ENCODE results near the gene MAPK10. TPM values are rescaled to one million over a fixed set of nuclear protein-coding genes. Genes with fewer than 3 reads are reported as not detected.
"Not testable (repeated sequence)": the region's sequence is repeated elsewhere in the genome, so short reads cannot be mapped to it uniquely, and the experiment has no call there.

Gene MAPK10
- total RNA-seq, 1 experiment from 2014 or later, result 0.06 TPM

DNA sequence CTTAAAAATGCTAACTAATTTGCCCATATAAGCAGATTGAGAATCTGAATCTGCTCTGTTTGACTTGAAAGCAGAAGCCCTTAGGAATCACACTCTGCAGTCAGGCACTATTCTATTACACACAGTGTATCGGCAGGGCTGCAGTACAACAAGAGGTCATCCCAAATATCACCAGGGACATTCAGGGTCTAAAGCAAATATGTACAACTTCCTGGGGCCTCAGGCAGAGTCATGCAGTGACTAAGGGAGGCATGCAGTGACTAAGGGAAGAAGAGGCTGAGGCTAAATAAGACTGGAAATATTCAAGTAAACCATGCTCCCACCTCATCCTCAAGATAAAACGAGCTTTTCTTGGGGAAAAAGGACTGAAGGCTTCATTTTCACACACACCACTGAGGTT, 20.9 kb downstream of the MAPK10 start:
- peak; percentile 60 for DNase-seq (ENCODE audit: low read depth)

DNA sequence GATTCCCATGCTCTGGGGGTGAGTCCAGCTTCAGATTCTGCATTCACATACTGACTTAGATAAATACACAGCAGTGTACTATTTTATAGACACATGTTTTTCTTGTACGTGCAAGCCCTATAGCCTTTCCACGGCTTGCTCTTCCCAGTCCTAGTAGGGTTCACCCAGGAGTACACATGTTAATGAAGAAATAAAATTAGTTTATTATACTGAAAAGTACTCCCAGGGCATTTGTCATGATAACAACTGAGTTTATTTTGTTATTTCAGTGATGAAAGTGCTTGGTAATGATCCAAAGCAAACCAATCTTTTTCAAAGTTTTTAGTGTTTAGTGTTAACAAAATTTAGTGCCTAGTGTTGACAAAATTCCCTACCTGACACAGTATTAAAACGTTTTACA, 21.3 kb downstream of the MAPK10 start:
- DNase-seq (ENCODE audit: low read depth), result no peak

DNA sequence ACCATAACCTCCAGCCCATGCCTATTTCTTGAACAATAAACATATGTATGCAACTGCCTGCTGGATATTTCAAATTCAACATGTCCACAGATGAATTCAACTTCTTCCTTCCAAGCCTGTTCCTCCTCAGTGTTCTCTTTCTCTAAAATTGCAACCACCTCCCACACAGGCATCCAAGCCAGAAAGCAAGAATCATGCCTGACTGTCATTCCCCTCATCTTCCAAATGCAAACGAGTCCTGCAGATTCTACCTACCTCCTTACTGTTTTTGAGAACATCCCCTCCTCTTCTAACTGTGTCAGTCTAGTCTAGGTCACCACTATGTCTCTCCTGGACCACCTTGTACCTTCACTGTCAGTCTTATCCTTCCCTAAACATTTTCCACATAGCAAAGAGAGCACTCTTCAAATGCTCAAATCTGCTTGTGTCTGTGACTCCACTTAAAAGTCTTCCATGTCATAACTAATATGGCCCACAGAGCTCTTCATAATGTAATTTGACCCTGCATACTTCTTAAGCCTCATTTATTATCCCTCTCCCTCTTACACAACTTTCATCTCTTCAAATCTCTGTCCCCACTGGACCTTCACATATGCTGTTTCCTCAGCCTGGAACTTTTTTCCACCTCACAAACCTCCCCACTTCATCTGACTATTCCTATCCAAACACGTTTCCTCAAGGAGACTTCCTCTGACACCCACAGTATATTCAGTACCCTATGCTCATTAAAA, 25.7 kb downstream of the MAPK10 start:
- no peak for DNase-seq (ENCODE audit: low read depth)

DNA sequence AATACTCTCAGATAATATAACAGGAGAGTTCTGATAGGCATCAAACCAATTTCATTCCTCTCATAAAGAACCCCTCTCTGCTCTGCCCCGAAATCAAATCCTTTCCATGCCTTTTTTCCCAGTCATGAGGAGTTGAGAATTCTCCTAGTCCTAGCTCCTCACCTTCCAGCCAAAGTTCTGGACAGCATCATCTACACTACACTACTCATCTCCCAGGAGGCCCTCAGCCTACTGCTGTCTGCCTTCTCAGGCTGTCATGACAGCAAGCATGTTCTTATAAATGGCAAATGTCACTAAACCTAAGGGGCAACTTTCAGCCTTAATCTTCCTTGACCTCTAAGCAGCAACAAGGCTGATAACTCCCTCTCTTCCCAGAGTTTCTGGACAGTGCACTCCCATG, 26.6 kb downstream of the MAPK10 start:
- no peak for DNase-seq (ENCODE audit: low read depth)

DNA sequence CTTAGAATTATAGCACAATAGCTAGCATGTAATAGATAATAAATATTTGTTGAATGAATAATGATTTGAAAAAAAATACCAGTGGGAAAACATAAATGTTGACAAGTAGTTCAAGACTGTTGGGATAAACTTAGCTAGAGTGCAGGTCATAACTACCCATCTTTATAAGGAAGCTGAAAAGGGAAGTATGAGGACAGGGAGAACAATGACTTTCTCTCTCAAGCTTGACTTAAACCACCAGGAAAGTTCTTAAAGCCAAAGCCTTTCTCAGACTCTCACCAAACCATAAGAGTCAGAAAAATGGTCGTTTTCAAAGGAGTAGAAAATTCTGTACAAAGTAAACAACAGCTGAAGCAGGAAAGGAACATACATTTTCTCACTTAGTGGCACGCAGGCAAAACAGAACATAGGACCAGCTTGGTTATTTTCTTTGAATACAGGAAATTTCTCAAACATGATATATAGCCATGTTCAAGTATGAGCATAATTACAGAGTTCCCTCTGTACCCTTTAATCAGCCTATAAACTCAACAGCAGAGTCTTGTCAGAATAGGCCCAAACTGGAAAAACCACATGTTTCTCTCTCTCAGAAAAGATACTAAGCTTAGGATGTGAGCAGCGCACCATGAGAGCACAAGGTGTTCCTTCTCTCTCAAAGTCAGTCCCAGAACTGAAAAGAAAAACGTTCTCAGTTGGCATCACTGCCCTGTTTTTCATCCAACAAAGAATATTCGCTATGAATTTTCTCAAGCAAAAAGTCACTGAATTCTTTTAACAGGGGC, 28.7 kb downstream of the MAPK10 start:
- DNase-seq (ENCODE audit: low read depth), result no peak

DNA sequence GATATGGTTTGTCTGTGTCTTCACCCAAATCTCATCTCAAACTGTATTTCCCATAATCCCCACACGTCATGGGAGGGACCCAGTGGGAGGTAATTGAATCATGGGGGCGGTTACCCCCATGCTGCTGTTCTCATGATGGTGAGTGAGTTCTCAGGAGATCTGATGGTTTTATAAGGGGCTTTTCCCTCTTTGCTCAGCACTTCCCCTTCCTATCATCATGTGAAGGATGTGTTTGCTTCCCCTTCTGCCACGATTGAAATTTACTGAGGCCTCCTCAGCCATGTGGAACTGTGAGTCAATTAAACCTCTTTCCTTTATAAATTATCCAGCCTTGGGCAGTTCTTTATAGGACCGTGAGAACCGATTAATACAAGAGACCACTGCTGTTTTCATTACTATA, 29.4 kb downstream of the MAPK10 start:
- not testable (repeated sequence) for DNase-seq (ENCODE audit: low read depth)

DNA sequence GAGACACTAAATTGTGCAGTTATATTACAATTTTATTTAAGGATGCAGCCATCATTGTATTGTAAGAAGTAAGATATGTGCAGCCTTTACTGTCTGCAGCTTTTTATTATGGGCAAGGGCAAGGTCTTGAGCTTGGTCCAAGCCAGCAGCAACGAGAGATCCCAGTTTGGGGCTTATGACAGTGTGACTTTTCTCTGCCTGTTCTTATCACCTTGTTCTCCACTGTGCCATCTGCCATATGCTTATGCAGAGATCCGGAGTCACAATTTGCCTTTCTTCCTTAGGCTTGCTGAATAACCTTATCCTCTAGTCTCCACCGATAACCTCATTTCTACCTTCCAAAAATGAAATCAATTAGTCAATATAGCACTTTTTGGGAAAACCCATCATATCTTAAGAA, 30.4 kb downstream of the MAPK10 start:
- DNase-seq (ENCODE audit: low read depth), result no peak

DNA sequence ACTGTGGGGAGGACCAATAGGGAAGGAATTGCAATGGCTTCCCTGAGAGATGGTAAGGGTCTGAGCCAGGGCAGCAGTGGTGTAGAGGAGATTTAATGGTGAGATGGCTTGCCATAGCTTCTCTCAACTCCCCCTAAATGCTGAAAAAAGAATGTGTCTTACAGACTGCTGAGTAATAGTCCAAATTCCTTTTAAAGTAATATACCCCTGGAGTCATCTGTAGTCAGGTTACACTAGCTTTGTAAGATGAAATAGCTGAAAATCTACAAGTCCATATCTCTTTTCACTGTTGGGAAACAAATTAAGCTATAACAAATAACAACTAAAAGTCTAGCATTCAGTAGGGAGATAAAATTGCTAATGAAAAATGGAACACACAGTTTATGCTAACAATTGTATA, 33.5 kb downstream of the MAPK10 start:
- no peak for DNase-seq (ENCODE audit: low read depth)

DNA sequence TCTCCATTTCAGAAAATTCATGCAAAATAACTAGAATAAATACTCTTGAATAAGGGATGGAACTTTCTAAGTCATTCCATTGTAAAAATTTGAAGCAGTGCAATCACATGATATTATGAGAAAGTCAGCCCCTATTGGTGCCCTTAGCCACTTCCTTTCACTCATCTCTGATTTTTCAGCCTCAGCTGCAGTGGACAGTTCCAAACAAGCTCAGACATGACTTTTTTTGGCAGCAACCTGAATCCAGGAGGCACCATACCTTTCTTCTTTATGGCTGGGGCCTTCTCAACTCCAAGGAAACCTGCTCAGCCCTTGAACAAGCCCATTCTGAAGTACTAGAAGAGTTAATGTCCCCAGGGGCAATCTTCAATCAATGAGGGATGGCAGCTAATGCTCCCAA, 40.5 kb downstream of the MAPK10 start:
- no peak for DNase-seq (ENCODE audit: low read depth)

DNA sequence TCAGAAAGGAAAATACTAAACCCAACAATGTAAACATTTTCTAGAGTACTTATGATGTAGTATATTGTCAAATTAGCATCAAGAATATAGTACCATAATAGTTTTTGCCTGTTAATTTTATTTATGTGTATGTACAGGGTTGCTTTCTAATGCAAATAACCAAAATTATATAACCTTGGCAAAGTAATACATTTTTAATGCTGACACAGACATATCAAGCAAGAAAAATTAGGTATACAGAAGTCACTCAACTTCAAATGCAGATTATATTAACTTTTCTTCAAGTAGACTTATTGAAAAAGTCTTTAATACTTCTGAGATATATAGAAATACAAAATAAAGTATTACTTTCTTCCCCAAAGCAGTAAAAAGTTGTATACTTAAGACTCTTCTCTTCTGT, 44.3 kb downstream of the MAPK10 start:
- no peak for DNase-seq (ENCODE audit: low read depth)

DNA sequence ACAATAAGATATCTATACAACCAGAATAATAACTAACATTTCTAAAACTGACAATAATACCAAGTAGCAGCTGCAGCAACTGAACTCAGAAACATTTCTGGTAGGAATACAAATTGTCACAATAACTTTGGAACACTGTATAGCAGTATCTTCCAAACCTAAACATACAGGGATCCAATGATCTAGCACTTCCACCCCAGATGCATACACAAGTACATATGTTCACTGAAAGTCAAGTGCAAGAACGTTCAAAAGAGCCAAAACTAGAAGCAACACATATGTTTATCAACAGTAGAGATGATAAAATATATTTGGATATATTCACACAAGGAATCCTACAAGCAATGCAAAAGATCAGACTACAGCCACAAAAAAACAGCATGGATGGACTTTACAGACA, 46.2 kb downstream of the MAPK10 start:
- DNase-seq (ENCODE audit: low read depth), result no peak

DNA sequence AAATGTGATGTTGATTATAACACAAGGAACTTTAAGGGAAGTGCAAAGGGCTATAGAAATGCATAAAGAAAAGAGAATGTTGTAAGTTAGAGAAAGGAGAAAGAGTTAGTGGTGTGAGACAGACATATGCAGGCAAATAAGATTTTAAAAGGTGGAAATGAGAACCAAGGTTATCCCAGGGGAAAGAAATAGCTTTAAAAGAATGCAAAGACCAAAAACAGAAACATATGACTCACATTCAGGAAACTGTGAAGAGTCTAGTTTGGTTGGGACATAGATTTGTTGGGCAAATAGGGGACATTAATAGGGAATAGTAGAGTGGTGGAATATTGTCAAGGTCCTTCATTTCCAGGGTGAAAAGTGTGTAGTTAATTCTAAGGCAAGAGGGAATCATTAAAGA, 52.4 kb downstream of the MAPK10 start:
- DNase-seq (ENCODE audit: low read depth), result no peak

DNA sequence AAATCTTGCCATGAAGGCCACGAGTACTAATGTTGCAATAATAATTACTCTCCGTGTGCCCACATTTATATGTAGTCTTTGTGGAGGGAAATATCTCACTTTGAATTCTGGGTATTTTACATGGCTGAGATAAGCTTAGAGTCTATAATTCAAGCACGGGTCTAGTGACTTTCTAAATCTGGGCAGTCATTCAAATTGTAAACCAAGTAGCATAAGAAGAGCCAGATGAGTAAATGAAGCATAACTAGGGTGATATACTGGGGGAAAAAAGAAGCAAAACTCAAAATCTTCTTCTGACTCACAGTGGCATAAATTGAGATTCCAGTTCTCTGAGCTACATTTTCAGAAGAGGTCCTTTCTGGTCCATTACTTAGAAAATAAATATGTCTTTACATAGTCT, 53.0 kb downstream of the MAPK10 start:
- no peak for DNase-seq (ENCODE audit: low read depth)

DNA sequence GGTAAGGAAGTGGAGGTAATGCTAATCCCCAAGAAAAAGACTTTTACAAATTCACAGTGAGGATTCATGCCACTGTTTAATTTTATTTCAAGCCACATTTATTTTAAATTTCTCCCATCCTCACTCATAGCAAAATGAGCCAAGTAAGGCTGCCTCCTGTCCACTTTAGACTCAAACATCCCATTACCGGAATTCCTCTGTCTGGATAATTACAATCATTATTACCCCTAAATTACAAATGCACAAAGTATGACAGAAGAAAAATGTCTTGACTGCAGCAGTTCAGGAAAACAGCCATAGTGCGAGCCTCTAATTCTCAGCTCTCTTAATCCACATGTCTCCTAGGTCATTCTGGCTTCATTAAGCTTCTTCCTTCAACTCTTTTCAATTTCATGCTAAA, 57.0 kb downstream of the MAPK10 start:
- DNase-seq (ENCODE audit: low read depth), result no peak

DNA sequence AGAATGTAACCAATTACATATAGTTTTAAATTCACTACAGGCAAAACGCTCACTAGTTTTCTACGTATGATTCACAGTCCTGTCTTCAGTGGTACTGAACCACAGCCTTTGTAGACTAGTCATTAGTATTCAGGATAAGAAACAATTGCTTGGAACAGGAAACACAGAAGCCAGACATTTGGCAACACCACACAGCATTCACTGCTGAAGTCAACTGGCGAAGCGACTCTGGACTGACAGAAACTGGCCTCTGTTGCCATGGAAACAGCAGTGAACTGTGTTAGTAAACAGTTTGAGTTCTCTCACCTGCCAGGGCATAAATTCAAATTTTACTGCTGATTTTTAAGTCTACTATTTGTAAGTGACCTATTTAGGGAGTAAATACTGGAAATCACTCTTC, 57.6 kb downstream of the MAPK10 start:
- peak; percentile 2 for DNase-seq (ENCODE audit: low read depth)

DNA sequence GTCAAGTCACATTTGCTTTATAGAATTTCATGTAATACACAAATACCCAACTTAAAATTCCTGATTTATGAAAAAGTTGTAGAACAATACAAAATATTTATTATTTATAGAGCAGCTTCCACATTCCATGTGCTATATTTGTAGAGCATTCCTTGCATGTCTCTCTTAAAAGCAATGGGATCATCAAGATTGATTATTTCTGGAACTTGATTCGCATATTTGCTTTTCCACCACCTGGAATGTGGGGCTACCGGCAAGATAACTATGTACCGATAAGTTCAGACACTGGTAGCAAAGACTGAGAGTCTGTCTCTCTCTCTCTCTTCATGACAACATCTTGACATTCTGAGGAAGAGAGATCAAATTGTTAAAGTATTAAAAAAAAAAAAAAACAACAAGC, 59.3 kb downstream of the MAPK10 start:
- no peak for DNase-seq (ENCODE audit: low read depth)

DNA sequence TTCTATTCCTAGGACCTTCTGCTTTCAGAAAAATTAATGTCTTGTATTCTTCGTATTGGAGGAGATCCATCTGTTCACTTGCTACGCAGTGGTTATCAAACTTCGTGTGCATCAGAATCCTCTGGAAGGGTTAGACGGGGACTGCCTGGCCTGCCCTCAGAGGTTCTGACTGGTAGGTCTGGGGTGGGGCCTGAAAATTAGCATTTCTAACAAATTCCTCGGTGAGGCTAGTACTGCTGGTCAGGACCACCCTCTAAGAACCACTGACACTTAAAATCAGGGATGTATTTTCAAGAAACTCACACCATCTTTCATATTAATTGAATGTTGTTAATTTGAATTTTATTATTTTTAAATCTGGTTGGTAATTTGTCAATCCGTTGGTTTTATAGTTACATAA, 63.0 kb downstream of the MAPK10 start:
- no peak for DNase-seq (ENCODE audit: low read depth)

DNA sequence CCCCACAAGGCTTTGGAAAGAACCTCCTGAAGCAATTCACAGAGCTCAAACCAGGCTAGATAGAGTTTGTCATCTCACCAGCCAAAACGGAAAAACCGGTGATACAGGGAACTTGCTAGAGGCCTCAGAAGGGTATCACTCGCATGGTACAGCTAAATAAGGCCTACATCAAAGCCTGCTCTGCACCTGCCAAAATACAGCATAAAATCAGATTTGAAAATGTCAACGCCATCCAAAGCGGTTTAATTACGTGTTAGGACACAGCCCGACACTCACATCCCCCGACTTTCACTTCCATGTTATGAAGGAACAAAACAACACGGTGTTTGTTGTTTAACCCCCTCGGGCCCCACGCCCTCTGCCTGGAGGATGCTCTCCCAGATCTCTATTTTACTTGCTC, 65.0 kb downstream of the MAPK10 start:
- DNase-seq (ENCODE audit: low read depth), result no peak

DNA sequence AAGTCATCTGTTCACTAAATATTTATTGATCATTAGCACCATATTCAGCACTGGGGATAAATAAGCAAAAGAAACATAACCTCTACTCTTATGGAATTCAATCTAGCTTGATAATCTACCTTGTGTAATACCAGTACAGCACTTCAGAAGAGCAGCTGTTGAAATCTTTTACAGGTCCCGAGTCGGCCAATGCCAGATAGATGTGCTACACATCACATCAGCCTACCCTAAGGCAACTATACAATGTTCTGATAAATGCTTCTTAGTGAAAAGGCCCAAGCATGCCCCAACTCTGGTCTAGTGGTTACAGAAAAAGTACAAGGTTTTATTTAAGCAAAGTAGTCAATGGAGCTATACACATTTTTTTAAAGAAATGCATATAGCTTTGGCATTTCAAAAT, 68.7 kb downstream of the MAPK10 start:
- no peak for DNase-seq (ENCODE audit: low read depth)

DNA sequence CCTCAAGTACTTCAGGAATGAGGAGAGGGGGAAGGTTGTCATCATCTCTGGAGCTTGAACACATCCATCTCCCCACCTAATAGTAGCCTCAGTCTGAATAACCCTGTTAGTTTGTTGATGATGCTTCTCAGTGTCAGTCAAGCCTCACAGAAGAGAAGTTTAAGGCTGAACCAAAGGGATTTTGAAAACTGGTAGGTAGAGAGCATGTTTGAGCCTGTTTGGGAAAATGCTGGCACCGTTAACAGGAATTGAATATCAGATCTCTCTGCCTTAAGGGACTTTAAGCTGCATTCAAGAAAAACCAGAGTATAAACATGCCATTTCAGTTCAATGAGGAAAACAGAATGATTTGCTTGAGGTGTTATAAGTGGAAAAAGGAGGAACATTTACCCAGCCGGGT, 73.1 kb downstream of the MAPK10 start:
- DNase-seq (ENCODE audit: low read depth), result no peak

DNA sequence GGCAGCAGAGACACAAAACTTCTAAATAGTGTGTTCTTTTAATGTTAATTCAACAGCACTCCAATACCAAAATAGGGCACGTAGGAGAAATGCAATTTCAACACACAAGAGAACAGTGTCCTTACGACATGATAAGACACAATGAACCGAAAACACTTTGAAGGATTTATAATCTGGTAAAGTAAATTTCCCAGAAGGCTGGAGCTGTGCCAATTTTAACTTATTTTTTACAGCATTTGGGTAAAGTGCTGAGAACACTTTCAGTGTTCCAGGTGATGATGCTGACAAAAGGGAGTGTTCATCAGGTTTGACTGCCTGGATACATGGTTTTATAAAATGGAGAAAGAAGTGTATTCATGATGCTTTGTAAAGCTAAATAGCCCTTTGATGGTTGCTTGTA, 76.5 kb downstream of the MAPK10 start:
- DNase-seq (ENCODE audit: low read depth), result no peak

DNA sequence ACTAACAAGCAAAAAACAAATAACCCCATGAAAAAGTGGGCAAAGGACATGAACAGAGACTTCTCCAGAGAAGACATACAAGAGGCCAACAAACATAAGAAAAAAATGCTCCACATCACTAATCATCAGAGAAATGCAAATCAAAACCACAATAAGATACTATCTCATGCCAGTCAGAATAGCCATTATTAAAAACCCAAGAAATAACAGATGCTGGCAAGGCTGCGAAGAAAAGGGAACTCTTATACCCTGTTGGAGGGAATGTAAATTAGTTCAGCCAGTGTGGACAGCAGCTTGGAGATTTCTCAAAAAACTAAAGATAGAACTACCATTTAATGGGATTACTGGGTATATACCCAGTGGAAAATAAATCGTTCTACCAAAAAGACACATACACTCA, 79.6 kb downstream of the MAPK10 start:
- DNase-seq (ENCODE audit: low read depth), result no peak

DNA sequence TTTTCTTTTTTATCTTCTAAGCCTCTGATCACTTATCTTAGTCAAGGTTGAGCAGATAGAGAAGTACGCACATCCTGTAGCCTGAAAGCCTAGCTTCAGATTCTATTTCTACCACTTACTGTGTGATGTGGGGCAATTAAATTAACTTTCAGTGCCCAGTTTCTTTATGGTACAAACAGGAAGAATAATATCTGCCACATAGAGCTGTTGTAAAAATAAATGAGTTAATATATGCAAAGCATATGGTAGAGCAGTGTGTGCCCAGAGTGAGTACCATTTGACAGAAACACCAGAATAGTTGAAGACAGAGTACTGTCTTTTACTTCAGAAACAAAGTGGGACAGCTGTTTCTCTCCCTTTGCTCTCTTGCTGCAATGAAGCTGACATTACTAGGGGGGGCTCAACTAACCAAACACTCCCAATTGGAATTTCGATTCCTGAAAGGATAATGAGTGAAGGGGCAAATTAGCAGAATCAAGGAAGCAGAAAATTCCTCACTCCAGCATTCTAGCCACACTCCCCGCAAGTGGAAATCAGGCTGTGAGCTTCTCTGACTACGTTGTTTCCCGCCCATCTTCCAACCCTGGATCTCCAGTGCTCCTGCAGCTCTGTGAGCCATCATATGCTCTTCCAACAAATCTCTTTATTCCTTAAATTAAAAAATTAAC, 80.4 kb downstream of the MAPK10 start:
- no peak for DNase-seq (ENCODE audit: low read depth)

Measured in Daoy (cell line).